ENCODE measurements around the gene RBFOX2. TPM values are rescaled to one million over a fixed set of nuclear protein-coding genes. Genes with fewer than 3 reads are reported as not detected.

Gene RBFOX2
- total and polyA plus RNA-seq, 11 donors = 31.0 to 102 (median 84.0) TPM

DNA sequence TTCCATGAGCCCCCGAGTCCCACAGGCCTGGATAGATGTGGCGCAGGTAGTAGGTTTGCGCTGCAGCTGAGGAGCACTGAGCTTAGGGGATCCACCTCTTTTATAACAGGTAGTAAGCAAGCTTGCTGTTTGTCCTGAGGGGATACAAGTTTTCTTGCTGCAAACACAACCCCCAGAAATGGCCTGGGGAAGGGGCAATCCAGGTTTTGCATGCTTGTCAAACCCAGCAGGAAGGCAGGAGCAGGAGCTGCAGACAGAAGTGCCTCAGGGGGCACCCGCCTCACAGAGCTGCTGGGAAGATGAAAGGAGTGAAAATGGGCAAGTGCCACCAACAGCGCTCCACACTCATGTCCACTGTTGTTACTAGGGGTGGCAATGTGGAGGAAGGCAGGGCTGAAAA is 292.5 kb downstream of the RBFOX2 start:
- no peaks in the 10 kb centered on the region for H3K27me3 ChIP-seq
- no peak for TF ChIP-seq POLR2A (IDR thresholded peaks at IDR 0.05)
- TF ChIP-seq, protein P1, sequence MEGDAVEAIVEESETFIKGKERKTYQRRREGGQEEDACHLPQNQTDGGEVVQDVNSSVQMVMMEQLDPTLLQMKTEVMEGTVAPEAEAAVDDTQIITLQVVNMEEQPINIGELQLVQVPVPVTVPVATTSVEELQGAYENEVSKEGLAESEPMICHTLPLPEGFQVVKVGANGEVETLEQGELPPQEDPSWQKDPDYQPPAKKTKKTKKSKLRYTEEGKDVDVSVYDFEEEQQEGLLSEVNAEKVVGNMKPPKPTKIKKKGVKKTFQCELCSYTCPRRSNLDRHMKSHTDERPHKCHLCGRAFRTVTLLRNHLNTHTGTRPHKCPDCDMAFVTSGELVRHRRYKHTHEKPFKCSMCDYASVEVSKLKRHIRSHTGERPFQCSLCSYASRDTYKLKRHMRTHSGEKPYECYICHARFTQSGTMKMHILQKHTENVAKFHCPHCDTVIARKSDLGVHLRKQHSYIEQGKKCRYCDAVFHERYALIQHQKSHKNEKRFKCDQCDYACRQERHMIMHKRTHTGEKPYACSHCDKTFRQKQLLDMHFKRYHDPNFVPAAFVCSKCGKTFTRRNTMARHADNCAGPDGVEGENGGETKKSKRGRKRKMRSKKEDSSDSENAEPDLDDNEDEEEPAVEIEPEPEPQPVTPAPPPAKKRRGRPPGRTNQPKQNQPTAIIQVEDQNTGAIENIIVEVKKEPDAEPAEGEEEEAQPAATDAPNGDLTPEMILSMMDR (IDR thresholded peaks at IDR 0.05) = no peak

DNA sequence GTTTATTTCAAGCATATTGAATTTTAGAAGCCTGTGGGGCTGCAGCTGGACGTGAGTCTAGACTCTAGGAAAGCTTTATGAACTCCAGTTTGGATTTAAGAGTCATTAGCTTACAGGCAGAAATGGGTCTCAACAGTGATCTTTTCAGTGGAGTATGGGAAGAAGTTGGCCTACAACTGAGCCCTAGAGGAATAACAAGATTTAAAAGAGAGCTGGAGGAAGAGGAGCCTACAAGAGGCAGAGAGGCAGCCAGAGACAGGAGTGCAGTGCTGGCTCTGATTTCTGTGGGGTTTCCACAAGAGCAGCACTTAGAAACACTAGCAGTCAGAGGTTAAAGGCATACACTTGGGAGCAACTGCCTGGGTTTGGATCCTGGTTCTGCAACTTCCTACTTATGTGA is 293.1 kb downstream of the RBFOX2 start:
- no peak overlapping the region for H3K4me3 ChIP-seq
- no peak for TF ChIP-seq POLR2A (IDR thresholded peaks at IDR 0.05)
- TF ChIP-seq, protein P1 (IDR thresholded peaks at IDR 0.05) = no peak
- H3K9me3 ChIP-seq = no peaks in the 10 kb centered on the region
- DNase-seq (no peak), ATAC-seq (no peak)
- intact Hi-C loops (cut with DNase I) = loop anchor here in 5 of 10 donors (5.0 to 10.0 kb wide), 4 partner anchors 51 to 111 kb away; no protein-coding TSS in a partner anchor
- no peaks in the 10 kb centered on the region for H3K27me3 ChIP-seq
- H3K36me3 ChIP-seq = peaks cover 0 to 16% (median 2%) of the 10 kb centered on the region in 9 donors
- H3K27ac ChIP-seq = no peak overlapping the region
- peaks cover 0 to 21% (median 3%) of the 10 kb centered on the region in 12 donors for H3K4me1 ChIP-seq
- WGBS, 4 donors = 74 to 80% (median 78%) methylated on average over 1 of the region's 1 CpG

More for the DNA sequence above, 292.5 kb downstream of the RBFOX2 start:
- Histone ChIP-seq H3K4me3 (no peak overlapping the region), H3K9me3 (no peaks in the 10 kb centered on the region), H3K27ac (no peak overlapping the region), H3K4me1 (peaks cover 0 to 27% (median 5%) of the 10 kb centered on the region in 12 donors), H3K36me3 (peaks cover 0 to 21% (median 2%) of the 10 kb centered on the region in 9 donors)
- intact Hi-C loops (cut with DNase I) = loop anchor here in 5 of 10 donors (5.0 to 10.0 kb wide), 4 partner anchors 51 to 111 kb away; no protein-coding TSS in a partner anchor
- DNase-seq = no peak
- ATAC-seq = no peak
- 95 to 97% (median 95%) methylated on average over 5 of the region's 5 CpGs for WGBS, 4 donors

DNA sequence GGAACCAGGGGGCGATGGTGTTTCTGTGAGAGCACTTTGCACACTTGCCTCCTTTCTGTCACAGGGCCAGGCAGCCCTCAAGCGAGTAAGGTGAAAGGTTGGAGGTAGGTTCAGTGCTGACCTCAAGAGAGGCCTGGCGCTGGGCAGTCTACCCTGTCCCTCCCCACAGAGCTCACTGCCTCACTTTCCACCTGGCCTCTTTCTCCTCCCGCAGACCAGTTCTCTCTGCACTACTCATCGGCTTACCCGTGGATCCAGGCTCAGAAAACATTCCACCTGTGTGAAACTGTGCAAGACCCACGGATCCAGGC is 294.2 kb downstream of the RBFOX2 start:
- no peaks in the 10 kb centered on the region for H3K9me3 ChIP-seq
- peak overlapping the region in 1 of 12 donors; percentile 24 for H3K27ac ChIP-seq
- DNase-seq = no peak
- no peak for TF ChIP-seq POLR2A (IDR thresholded peaks at IDR 0.05)
- TF ChIP-seq, protein P1 (IDR thresholded peaks at IDR 0.05) = no peak
- 75 to 89% (median 82%) methylated on average over 7 of the region's 7 CpGs for WGBS, 4 donors
- peak in 1 of 4 donors; percentile 3 for ATAC-seq
- peaks cover 0 to 16% (median 2%) of the 10 kb centered on the region in 9 donors for H3K36me3 ChIP-seq
- H3K27me3 ChIP-seq = no peaks in the 10 kb centered on the region
- no peak overlapping the region for H3K4me3 ChIP-seq
- peaks cover 0 to 14% (median under 1%) of the 10 kb centered on the region in 12 donors for H3K4me1 ChIP-seq
- intact Hi-C loops (cut with DNase I) = loop anchor here in 4 of 10 donors (10.0 kb wide), 3 partner anchors 50 to 110 kb away; no protein-coding TSS in a partner anchor

DNA sequence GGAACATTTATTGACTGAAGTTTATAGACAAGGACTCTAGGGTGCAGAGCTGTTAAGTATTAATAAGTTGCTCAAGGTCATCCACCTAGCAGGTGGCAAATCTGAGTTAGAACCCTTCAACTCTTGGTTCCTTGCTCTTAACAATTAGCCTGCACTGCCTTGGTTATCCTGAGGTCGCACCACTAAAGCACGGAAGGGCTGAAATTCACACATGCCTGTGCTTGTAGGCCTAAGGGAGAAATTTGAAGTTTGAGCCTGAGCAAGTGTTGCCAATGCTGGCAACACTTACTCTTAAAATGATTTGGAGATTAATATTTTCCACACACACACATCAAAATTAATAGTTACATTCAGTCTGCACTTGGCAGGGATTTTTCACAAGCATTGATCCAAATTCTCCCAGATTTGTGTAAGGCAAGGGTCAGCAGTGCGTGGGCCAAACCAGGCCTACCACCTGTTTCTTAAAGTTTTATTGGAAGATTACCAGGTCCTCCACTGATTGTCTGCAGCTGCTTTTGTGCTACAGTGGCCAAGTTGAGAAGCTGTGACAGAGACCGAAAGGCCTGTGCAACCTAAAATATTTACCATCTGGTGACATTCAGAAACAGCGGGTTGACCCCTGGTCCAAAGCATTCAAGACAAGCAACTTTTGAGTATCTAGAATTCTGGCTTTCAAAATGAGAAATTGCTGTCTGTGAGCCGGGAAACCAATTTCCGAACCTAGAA is 294.7 kb downstream of the RBFOX2 start:
- intact Hi-C loops (cut with DNase I) = loop anchor here in 4 of 10 donors (10.0 kb wide), 3 partner anchors 49 to 109 kb away; no protein-coding TSS in a partner anchor
- no peak overlapping the region for H3K4me3 ChIP-seq
- TF ChIP-seq, protein P1 (IDR thresholded peaks at IDR 0.05) = peak in 1 of 12 donors; percentile 10
- no peak for TF ChIP-seq POLR2A (IDR thresholded peaks at IDR 0.05)
- ATAC-seq = peak in 3 of 4 donors; percentile 45 to 76 (median 64)
- H3K27me3 ChIP-seq = no peaks in the 10 kb centered on the region
- peak in 3 of 5 donors; percentile 27 to 49 (median 31) for DNase-seq
- WGBS, 4 donors = 69 to 77% (median 73%) methylated on average over 7 of the region's 7 CpGs
- peaks cover 0 to 12% (median 0%) of the 10 kb centered on the region in 12 donors for H3K4me1 ChIP-seq
- no peaks in the 10 kb centered on the region for H3K9me3 ChIP-seq
- H3K36me3 ChIP-seq = peaks cover 0 to 12% (median under 1%) of the 10 kb centered on the region in 9 donors
- H3K27ac ChIP-seq = peak overlapping the region in 1 of 12 donors; percentile 24
